HG03280 (cell line): Measurements from ENCODE around the gene ARHGAP27.

Source experiments
- ATAC-seq: cut with Tn5 transposase; IDR thresholded peaks from one replicate; pipeline ENCODE4 v1.9.1; 2021; ENCODE audit warnings: mild to moderate bottlenecking, moderate library complexity; ENCODE audit not compliant: unreplicated experiment

ARHGAP27 gene

DNA sequence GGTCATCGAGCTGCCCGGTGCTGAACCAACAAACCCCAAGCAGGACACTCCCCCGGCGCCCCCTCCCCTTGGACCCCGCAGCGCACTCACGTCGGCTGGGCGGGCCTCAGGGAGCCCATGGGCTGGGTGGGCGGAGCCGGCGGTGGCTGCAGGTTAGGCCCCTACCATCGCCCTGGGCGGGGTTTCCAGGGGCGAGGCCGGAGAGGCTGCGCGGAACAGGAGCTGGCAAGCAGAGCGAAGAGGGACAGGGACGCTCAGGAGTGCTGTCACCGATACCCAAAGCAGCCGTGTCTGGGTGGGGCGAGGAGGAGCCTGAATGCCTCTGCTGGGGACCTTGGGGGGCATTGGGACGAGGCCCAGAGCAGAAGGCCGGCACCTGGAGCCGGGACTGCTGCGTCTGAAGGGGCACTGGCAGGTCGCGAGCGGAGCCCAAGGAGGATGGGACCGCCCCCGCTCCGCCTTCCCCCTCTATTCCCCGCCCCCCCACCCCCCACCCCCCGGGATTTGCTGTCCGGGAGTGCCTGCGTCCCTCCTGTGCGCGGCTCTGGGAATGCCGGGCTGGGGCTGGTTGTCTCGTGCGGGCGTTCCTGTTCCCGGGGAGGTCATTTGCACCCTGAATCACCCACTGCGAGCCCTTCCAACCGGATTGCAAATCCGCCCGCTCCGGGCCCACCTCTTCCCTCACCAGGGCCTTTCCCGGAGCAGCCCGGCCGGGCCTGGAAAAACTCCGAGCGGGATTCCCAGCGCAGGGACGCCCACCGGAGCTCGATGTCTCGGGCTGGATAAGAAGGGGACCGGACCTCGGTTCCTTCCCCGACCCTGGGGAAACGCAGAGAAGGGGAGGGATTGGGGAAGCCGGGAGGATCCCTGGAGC is 902 bp downstream of the ARHGAP27 start:
- peak; percentile 56 for ATAC-seq

DNA sequence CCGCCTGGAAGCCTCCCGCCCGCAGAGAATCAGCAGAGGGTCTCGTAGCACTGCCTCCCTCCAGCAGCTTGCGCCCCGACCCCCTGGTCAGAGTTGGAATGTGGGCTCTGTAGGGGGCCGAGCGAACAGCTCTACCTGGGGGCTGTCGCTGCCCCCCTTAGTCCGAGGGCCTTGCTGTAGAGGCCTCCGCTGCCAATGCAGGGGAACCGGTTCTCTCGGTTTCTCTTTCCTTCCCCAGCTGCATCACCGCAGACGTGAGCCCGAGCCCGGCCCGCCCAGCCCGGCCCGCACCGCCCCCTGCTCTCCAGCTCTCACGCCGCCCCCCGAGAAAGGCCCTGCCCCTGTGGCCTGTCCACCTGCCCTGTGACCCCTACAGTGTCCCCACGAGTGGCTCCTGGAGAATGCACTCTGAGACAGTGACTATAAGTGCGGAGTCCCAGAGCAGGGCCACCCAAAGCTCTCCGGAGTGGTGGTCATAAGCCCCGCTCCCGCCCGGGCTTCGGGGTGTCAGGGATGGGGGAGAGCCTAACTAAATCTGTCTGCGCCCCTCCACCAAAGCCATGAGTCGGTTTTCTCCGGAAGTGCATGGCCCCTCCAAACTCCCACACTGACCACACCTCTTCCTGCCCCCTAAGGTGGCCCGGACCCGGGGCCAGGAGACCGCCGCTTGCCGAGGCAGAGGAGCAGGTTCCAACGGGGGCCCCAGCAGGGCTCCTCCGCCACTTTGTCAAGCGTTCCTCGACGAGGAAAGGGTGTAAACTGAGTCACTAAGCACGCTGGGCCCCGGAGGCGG is 1.7 kb downstream of the ARHGAP27 start:
- peak; percentile 20 for ATAC-seq

GRCh38 chr17:45430006-45430737 is 2.5 kb downstream of the ARHGAP27 start:
- ATAC-seq, result no peak

DNA sequence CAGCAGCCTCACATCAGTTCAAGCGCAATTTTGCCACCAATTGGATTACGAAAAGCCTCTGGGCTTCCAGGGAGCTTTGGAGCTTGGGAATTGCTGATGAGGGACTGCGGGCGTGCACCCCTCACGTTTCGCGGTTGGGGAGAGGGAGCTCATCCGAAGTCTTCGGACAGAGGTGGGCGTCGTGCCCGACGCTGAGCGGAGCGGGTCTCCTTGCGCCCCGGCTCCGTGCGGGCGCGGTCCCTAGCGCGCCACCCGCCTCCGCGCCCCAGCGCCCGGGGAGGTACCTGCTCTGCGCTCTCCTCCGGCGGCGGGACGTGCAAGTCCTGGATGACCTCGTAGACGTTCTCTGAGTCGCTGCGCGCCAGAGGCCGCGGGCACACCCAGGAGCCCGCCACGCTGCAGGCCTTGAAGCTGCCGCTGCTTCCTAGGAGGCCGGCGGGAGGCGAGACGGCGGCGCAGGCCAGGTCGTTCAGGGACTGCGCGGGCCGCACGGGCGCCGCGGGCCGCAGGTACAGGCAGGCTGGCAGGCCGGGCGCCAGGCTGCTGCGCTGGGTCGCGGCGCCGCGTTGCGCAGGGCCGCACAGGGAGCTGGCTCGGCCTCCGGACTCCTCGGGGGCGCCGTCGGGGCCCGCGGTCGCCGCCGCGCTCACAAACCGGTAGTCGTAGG is 3.2 kb downstream of the ARHGAP27 start:
- ATAC-seq, result no peak

DNA sequence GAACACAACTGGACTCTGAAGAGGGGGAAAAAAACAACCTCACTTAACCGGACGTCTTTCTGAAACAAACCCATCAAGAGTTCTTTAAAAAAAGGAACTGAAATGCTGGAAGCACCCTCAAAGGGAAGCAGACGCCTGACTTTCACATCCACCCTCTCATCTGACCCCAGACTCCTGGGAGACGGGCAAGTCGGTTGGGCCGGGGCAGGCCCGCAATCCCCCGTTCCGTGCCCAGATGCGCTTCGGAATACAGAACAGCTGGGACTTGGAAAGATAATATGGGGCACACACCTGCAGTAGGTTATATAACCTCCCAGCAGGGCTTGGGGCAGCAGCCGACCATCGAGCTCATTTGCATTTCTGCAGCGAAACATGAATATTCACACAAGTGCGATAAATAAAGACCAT is 3.7 kb downstream of the ARHGAP27 start:
- no peak for ATAC-seq

DNA sequence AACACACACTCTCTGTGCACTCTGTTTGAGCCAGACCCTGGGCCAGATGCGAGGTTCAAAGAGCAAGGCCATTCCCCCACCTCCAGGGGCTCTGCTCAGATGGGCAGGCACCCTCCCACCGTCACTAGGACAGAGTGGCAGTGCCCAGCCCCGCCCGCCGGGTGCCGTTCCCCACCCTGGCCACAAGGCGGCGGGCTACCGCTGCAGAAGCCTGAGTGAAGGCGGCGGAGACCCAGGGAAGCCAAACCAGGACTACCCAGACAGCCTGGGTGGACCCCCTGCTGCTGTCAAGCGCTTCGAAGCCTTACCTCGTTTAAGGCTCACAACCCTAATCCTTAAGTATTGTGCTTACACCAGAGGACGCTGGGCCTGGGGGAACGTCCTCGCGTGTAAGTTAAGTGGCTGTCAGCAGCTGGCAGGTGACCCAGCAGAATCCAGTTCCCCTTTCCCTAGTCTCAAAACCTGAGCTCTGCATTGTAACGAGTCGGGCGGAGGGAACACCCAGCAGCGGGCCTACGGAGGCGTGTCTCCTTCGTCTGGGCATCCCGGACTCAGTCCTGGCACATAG is 4.5 kb downstream of the ARHGAP27 start:
- ATAC-seq, result peak; percentile 59

DNA sequence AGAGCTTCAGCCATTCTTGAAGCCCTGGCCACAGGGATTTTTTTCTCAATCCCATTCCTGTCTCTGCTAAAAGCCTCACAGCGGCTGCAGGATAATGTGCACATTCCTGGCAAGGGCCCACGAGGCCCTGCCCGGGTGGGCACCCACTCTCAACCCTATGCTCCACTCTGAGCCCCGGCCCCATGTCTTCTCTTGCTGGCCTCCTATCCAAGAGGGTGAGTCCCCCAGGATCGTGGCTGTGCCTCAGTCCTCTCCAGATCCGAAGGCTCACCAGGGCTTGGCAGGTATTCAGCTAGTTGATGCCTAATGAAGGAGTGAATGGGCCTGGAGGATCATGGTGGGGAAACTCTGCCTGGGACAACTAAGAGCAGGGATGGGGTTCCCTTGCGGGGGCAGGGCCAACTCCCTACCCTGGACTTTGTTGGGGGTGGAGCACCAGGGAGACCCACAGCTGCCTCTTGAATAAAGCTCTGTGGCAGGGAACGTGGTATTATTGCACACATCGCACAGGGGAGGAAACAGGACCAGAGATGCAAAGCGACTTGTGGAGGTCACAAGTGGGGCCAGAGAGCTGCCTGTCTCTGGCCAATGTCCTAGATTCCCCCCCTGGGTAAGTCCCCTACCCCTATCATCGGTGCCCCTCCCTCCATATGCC is 5.4 kb downstream of the ARHGAP27 start:
- ATAC-seq, result no peak

DNA sequence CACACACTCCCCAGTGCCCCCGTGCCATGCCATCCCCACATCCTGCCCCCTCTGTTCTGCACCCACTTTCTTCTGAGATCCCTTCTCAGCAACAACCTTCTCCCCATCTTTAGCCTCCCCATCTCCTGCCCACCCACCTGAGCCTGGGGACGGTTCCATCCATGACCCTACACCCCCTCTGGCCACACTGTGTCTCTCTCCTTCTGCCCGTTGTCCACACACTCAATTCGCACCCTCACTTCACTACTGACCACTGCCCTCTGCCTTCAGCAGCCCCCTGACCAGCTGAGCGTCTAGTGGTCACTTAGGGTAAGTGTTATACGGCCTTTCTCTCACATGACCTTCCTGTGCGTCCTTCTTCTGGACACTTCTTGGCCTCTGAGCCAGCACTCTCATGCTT is 6.1 kb downstream of the ARHGAP27 start:
- no peak for ATAC-seq

- no peak for ATAC-seq
Measured at GRCh38 chr17:45425984-45426413, 6.7 kb downstream of the ARHGAP27 start.

GRCh38 chr17:45425125-45425983 is 7.3 kb downstream of the ARHGAP27 start:
- no peak for ATAC-seq

GRCh38 chr17:45424769-45425124 is 7.9 kb downstream of the ARHGAP27 start:
- ATAC-seq, result no peak

GRCh38 chr17:45423975-45424335 is 8.7 kb downstream of the ARHGAP27 start:
- ATAC-seq, result no peak

GRCh38 chr17:45423304-45423974 is 9.2 kb downstream of the ARHGAP27 start:
- ATAC-seq, result no peak

DNA sequence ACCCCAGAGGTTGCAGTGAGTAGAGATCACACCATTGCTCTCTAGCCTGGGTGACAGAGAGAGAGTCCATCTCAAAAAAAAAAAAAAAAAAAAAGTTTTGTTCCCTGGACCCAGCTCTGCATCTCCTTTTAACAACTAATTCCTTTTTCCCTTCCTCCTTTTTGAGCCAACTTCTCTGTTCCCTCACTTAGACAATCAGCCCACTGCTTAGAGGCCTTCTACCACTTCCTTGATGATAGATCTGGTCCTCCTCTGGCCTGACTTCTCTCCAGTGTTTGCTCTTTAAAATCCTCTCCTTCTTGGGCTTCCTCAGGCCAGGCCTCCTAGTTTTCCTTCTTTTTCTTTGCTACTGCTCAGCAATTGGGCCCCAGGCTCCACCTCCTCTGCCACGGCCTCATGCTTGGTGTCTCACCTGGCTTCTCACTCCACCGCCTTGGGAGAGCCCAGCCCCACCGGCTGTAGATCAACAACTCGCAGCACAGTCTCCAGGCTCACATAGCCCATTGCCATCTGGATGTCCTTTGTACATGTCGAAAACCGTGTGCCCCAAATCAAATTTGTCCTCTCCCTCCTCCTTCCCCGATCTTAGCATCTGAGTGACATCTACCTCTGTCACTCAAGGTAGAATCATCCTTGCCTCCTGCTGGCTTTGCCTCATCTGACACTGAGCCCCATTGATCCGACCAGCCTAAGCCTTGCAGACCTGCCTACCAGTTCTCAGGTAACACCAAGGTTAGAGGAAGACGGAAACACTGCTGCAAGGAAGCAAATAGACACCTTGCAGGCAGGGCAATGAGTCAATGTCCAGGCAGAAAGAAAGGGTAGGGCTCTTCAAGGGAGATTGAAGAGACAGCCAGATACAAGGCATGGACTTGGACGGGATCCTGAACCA is 17.4 kb downstream of the ARHGAP27 start:
- ATAC-seq, result no peak

DNA sequence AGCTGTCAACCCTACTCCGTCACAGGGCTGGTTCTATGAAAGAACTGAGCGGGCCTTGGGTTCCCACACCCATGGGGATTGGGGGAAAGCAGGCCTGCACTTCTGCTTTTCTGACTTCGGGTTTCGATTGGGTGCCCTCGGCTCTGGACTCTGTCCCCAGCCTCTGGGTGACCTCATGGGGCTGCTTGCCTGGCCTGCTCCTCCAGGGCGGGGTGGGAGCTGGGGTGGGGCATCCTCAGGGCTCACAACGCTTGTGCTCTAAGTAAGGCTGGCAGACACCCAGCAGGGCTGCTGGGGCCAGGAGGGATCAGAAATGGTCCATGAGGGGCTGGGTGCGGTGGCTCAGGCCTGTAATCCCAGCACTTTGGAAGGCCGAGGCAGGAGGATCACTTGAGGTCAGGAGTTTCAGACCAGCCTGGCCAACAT is 19.2 kb downstream of the ARHGAP27 start:
- ATAC-seq, result no peak

DNA sequence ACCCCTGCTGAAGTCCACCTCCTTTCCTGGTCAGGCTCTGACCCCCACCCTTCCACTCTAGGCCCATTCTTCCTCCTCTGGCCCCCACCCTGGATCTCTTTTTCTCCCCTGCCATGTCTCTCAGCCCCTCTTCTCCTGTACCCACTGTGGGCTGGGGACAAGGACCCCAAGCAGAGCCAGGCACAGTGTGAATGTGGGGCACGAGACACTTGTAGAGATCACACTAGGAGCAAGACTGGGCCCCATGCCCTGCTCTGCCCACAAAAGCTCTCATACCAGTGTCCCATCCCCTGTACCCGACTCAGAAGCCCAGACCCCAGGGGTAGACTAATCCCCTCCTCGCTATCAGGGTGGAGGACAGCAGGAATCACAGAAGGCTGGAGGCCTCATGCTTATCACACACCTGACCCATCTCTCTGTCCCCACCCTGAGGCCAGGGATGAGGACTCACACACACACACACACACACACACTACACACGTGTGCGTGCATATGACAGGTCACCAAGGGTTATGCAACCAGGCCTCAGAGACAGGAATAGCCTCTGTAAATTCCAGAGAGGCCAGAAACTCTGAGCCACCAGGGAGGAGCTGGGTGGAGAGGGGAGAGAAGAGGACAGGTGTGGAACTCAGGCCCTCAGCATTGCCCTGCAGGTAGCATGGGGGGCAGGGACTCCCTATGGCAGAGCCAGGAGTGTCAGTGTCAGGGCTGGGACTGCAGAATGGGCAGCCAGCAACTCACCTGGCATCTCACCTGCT is 21.1 kb downstream of the ARHGAP27 start:
- ATAC-seq, result no peak
